HEK293 (cell line): Measurements from ENCODE around the gene UBALD2.

ENCODE experiments used
- HOXC10 ChIP-seq: sonication (generic); formaldehyde crosslinking; IDR thresholded peaks from 2 replicates; pipeline ENCODE4 v1.8.1; 2023; ENCODE audit warnings: mild to moderate bottlenecking, missing genetic modification reagents
- KLF16 ChIP-seq: fragments of 450-650 bp; formaldehyde crosslinking; IDR thresholded peaks from 2 replicates; pipeline ENCODE4 v1.5.1; 2017; ENCODE audit warnings: missing biosample characterization, missing genetic modification characterization
- KLF9 ChIP-seq: fragments of 450-650 bp; formaldehyde crosslinking; IDR thresholded peaks from 2 replicates; pipeline ENCODE4 v1.5.1; 2016; ENCODE audit warnings: missing biosample characterization, missing genetic modification characterization, low read depth
- MEIS1 ChIP-seq: sonication (generic); formaldehyde crosslinking; IDR thresholded peaks from 2 replicates; pipeline ENCODE4 v1.8.1; 2022; ENCODE audit warnings: missing genetic modification reagents, mild to moderate bottlenecking, borderline replicate concordance
- PRDM2 ChIP-seq: fragments of 450-650 bp; formaldehyde crosslinking; IDR thresholded peaks from 2 replicates; pipeline ENCODE4 v1.5.1; 2016; ENCODE audit warnings: missing biosample characterization, missing genetic modification characterization, borderline replicate concordance
- ZFHX2 ChIP-seq: fragments of 450-650 bp; formaldehyde crosslinking; conservative IDR thresholded peaks from 2 replicates; pipeline ENCODE4 v1.5.1; 2016; ENCODE audit warnings: missing biosample characterization, missing genetic modification characterization
- ZNF114 ChIP-seq: fragments of 450-650 bp; formaldehyde crosslinking; IDR thresholded peaks from 2 replicates; pipeline ENCODE4 v1.5.0; 2017; ENCODE audit warnings: missing biosample characterization, missing genetic modification characterization
- ZNF157 ChIP-seq: fragments of 450-650 bp; formaldehyde crosslinking; IDR thresholded peaks from 2 replicates; pipeline ENCODE4 v1.5.1; 2016; ENCODE audit warnings: missing biosample characterization, missing genetic modification characterization
- ZNF175 ChIP-seq: fragments of 450-650 bp; formaldehyde crosslinking; IDR thresholded peaks from 2 replicates; pipeline ENCODE4 v1.5.1; 2016; ENCODE audit warnings: missing biosample characterization, missing genetic modification characterization
- ZNF2 ChIP-seq: fragments of 450-650 bp; formaldehyde crosslinking; IDR thresholded peaks from 2 replicates; pipeline ENCODE4 v1.5.1; 2016; ENCODE audit warnings: missing biosample characterization, missing genetic modification characterization
- ZNF211 ChIP-seq: fragments of 450-650 bp; formaldehyde crosslinking; IDR thresholded peaks from 2 replicates; pipeline ENCODE4 v1.5.1; 2016; ENCODE audit warnings: low read depth, missing biosample characterization, missing genetic modification characterization
- ZNF239 ChIP-seq: fragments of 450-650 bp; formaldehyde crosslinking; IDR thresholded peaks from 2 replicates; pipeline ENCODE4 v1.5.1; 2016; ENCODE audit warnings: missing biosample characterization, missing genetic modification characterization
- ZNF266 ChIP-seq: fragments of 450-650 bp; formaldehyde crosslinking; IDR thresholded peaks from 2 replicates; pipeline ENCODE4 v1.5.1; 2016; ENCODE audit warnings: missing biosample characterization, missing genetic modification characterization, low read depth
- ZNF274 ChIP-seq, 2 experiments: fragments of 200-500 bp in 1 of 2; fragments of 450-650 bp in 1 of 2; sonication (Bioruptor generic) in 1 of 2; formaldehyde crosslinking in 1 of 2; IDR thresholded peaks; 2 replicates each; pipeline versions ENCODE4 v1.5.1 to v1.6.1; 2014 to 2016; ENCODE audit warnings: borderline replicate concordance in 1 of 2, inconsistent platforms in 1 of 2, low read length in 1 of 2, missing biosample characterization in 1 of 2, missing genetic modification characterization in 1 of 2
- ZNF324 ChIP-seq: fragments of 450-650 bp; formaldehyde crosslinking; IDR thresholded peaks from 2 replicates; pipeline ENCODE4 v1.5.1; 2016; ENCODE audit warnings: missing biosample characterization, missing genetic modification characterization
- ZNF416 ChIP-seq: fragments of 450-650 bp; formaldehyde crosslinking; IDR thresholded peaks from 2 replicates; pipeline ENCODE4 v1.5.1; 2016; ENCODE audit warnings: missing biosample characterization, missing genetic modification characterization
- ZNF518A ChIP-seq: fragments of 450-650 bp; formaldehyde crosslinking; conservative IDR thresholded peaks from 2 replicates; pipeline ENCODE4 v1.5.1; 2016; ENCODE audit warnings: low read depth, missing biosample characterization, missing genetic modification characterization
- ZNF596 ChIP-seq: fragments of 450-650 bp; IDR thresholded peaks from 2 replicates; pipeline ENCODE4 v1.5.0; 2018; ENCODE audit warnings: missing biosample characterization, mild to moderate bottlenecking, missing genetic modification characterization, moderate library complexity
- ZNF621 ChIP-seq: fragments of 450-650 bp; formaldehyde crosslinking; IDR thresholded peaks from 2 replicates; pipeline ENCODE4 v1.5.1; 2017; ENCODE audit warnings: missing biosample characterization, missing genetic modification characterization
- ZNF624 ChIP-seq: fragments of 450-650 bp; formaldehyde crosslinking; IDR thresholded peaks from 2 replicates; pipeline ENCODE4 v1.5.1; 2017; ENCODE audit warnings: missing biosample characterization, missing genetic modification characterization
- ZNF626 ChIP-seq: fragments of 450-650 bp; sonication (Bioruptor Pico); formaldehyde crosslinking; IDR thresholded peaks from 2 replicates; pipeline ENCODE4 v1.5.1; 2018; ENCODE audit warnings: missing biosample characterization, missing genetic modification characterization, inconsistent platforms
- TF ChIP-seq, protein P1 (sequence below): fragments of 450-650 bp; formaldehyde crosslinking; IDR thresholded peaks from 2 replicates; pipeline ENCODE4; 2016; ENCODE audit warnings: missing biosample characterization, missing genetic modification characterization
- TF ChIP-seq, protein P2 (sequence below): fragments of 450-650 bp; formaldehyde crosslinking; IDR thresholded peaks from 2 replicates; pipeline ENCODE4 v1.5.1; 2016; ENCODE audit warnings: missing biosample characterization, missing genetic modification characterization
- TF ChIP-seq, protein P3 (sequence below): fragments of 450-650 bp; formaldehyde crosslinking; IDR thresholded peaks from 2 replicates; pipeline ENCODE4 v1.5.1; 2016; ENCODE audit warnings: missing biosample characterization, missing genetic modification characterization

UBALD2 gene

GRCh38 chr17:76277300-76278267 lies 12.4 kb downstream of the UBALD2 start (continued):
- TF ChIP-seq, protein P1, sequence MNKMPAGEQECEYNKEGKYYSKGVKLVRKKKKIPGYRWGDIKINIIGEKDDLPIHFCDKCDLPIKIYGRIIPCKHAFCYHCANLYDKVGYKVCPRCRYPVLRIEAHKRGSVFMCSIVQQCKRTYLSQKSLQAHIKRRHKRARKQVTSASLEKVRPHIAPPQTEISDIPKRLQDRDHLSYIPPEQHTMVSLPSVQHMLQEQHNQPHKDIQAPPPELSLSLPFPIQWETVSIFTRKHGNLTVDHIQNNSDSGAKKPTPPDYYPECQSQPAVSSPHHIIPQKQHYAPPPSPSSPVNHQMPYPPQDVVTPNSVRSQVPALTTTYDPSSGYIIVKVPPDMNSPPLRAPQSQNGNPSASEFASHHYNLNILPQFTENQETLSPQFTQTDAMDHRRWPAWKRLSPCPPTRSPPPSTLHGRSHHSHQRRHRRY (tag by site-specific recombination), result no peak; the same call in 1 of the 2 replicates
- TF ChIP-seq, protein P2, sequence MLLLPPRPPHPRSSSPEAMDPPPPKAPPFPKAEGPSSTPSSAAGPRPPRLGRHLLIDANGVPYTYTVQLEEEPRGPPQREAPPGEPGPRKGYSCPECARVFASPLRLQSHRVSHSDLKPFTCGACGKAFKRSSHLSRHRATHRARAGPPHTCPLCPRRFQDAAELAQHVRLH (tag by site-specific recombination), result no peak
- TF ChIP-seq ZNF211 (tag by site-specific recombination), result no peak
- peak; percentile 99 for TF ChIP-seq ZFHX2 (tag by site-specific recombination)
- TF ChIP-seq ZNF621 (tag by site-specific recombination), result peak; percentile 57; the same call in 1 of the 2 replicates
- no peak for TF ChIP-seq ZNF2 (tag by site-specific recombination)
- no peak for TF ChIP-seq ZNF518A
- no peak for TF ChIP-seq ZNF416 (tag by site-specific recombination)
- TF ChIP-seq, protein P3, sequence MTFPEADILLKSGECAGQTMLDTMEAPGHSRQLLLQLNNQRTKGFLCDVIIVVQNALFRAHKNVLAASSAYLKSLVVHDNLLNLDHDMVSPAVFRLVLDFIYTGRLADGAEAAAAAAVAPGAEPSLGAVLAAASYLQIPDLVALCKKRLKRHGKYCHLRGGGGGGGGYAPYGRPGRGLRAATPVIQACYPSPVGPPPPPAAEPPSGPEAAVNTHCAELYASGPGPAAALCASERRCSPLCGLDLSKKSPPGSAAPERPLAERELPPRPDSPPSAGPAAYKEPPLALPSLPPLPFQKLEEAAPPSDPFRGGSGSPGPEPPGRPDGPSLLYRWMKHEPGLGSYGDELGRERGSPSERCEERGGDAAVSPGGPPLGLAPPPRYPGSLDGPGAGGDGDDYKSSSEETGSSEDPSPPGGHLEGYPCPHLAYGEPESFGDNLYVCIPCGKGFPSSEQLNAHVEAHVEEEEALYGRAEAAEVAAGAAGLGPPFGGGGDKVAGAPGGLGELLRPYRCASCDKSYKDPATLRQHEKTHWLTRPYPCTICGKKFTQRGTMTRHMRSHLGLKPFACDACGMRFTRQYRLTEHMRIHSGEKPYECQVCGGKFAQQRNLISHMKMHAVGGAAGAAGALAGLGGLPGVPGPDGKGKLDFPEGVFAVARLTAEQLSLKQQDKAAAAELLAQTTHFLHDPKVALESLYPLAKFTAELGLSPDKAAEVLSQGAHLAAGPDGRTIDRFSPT (tag by site-specific recombination), result no peak
- no peak for TF ChIP-seq PRDM2 (tag by site-specific recombination)
- no peak for TF ChIP-seq ZNF626 (tag by site-specific recombination)
- no peak for TF ChIP-seq ZNF324
- TF ChIP-seq ZNF114 (tag by site-specific recombination), result no peak
- no peak for TF ChIP-seq ZNF274 (IDR thresholded peaks at IDR 0.05; ENCODE audit: low read length)
- no peak for TF ChIP-seq ZNF274 (tag by site-specific recombination; IDR thresholded peaks at IDR 0.05; ENCODE audit: borderline replicate concordance)
- TF ChIP-seq ZNF624 (tag by site-specific recombination), result no peak
- peak; percentile 46; the same call in 1 of the 2 replicates for TF ChIP-seq KLF9
- no peak for TF ChIP-seq ZNF239 (tag by site-specific recombination)
- TF ChIP-seq KLF16, result no peak
- TF ChIP-seq MEIS1 (CRISPR knock-in tag), result no peak
- TF ChIP-seq HOXC10 (CRISPR knock-in tag), result no peak
- TF ChIP-seq ZNF596 (tag by site-specific recombination), result no peak
- no peak for TF ChIP-seq ZNF175
- peak; percentile 53; the same call in 1 of the 2 replicates for TF ChIP-seq ZNF266 (tag by site-specific recombination)
- TF ChIP-seq ZNF157, result no peak
